K562 (cell line): Measurements from ENCODE around the gene SASH3. TPM values are rescaled to one million over a fixed set of nuclear protein-coding genes. Genes with fewer than 3 reads are reported as not detected.

Source experiments
- ATAC-seq: fragments of 200-7000 bp; cut with Tn5 transposase; 3 replicates; pipeline ENCODE4 v1.9.1; 2020; ENCODE audit warnings: moderate library complexity
- BruUV-seq: library from RNA; stranded (reverse); fragments of 400-500 nt; replicated peaks from 2 replicates; lab custom pipeline; 2021; lab: Mats Ljungman, UMichigan
- CTCF ChIA-PET: fragments of 300-600 bp; formaldehyde crosslinking; extraction: SDS; loops from one replicate; lab custom pipeline; 2021; ENCODE audit warnings: low intra/inter-chr PET ratio; lab: Yijun Ruan, JAX
- POLR2A ChIA-PET: fragments of 300-600, 350-650 bp; sonication (Branson Sonifier 250); formaldehyde crosslinking; extraction: SDS; loops from one replicate; lab custom pipeline; 2021; ENCODE audit warnings: antibody characterized with exemption, inconsistent platforms; lab: Yijun Ruan, JAX
- DNase-seq, 4 experiments: peaks; one replicate each; pipeline versions ENCODE4 v3.0.0 to v3.0.0-alpha.2; 2011 to 2018; ENCODE audit warnings: low spot score in 3 of 4, mixed read lengths in 3 of 4; ENCODE audit errors: extremely low read depth in 1 of 4
- FAIRE-seq: peaks from 2 replicates; lab custom pipeline; 2011; peaks lifted over from hg19 to GRCh38; lab: Jason Lieb, UNC
- H2AFZ ChIP-seq: 2 replicates; pipeline ENCODE4 v1.6.0; 2011; ENCODE audit warnings: low read depth, low read length, control low read depth, inconsistent platforms
- H3K27ac ChIP-seq: fragments of 200-600 bp; 3 replicates; pipeline ENCODE4 v1.8.0; 2011; ENCODE audit warnings: low read depth, mild to moderate bottlenecking, control low read depth, inconsistent platforms, low read length, moderate library complexity, mixed read lengths; ENCODE audit errors: extremely low read depth
- H3K27me3 ChIP-seq, 2 experiments: fragments of 300-600 bp in 1 of 2; 2 replicates in 1 of 2; 3 replicates in 1 of 2; pipeline versions ENCODE4 v1.6.0 to v1.8.0; 2011; ENCODE audit warnings: inconsistent platforms in 2 of 2, low read length in 2 of 2, mild to moderate bottlenecking in 1 of 2, mixed read lengths in 1 of 2, moderate library complexity in 1 of 2; ENCODE audit not compliant: control insufficient read depth in 2 of 2, insufficient read depth in 2 of 2
- H3K36me3 ChIP-seq: fragments of 300-600 bp; 3 replicates; pipeline ENCODE4 v1.8.0; 2011; ENCODE audit warnings: mild to moderate bottlenecking, low read length, inconsistent platforms; ENCODE audit not compliant: control insufficient read depth, insufficient read depth
- H3K4me1 ChIP-seq, 2 experiments: fragments of 200-600 bp in 1 of 2; replicated peaks in 1 of 2; 2 replicates in 1 of 2; 3 replicates in 1 of 2; pipeline versions ENCODE4 v1.5.1 to v1.8.0; 2011; ENCODE audit warnings: inconsistent platforms in 2 of 2, low read length in 2 of 2, mild to moderate bottlenecking in 1 of 2, mixed read lengths in 1 of 2, moderate library complexity in 1 of 2; ENCODE audit not compliant: control insufficient read depth in 2 of 2, insufficient read depth in 2 of 2
- H3K4me2 ChIP-seq: 2 replicates; pipeline ENCODE4 v1.6.1; 2011; ENCODE audit warnings: low read length, control low read depth, inconsistent platforms, mixed read lengths; ENCODE audit not compliant: insufficient read depth
- H3K4me3 ChIP-seq: fragments of 200-600 bp; sonication (generic), shearing (Covaris generic); 2 replicates; pipeline ENCODE4 v1.5.1; 2016; ENCODE audit warnings: control low read depth, inconsistent platforms
- H3K79me2 ChIP-seq: fragments of 200-600 bp; 3 replicates; pipeline ENCODE4 v1.8.0; 2011; ENCODE audit warnings: low read length, inconsistent platforms; ENCODE audit not compliant: control insufficient read depth, insufficient read depth
- H3K9ac ChIP-seq, 2 experiments: 2 replicates each; pipeline versions ENCODE4 v1.6.0 to v1.6.1; 2011; ENCODE audit warnings: low read depth in 2 of 2, low read length in 2 of 2, control low read depth in 1 of 2, inconsistent platforms in 1 of 2, mild to moderate bottlenecking in 1 of 2, mixed read lengths in 1 of 2; ENCODE audit not compliant: insufficient read depth in 1 of 2
- H3K9me1 ChIP-seq: one replicate; pipeline ENCODE4 v1.6.0; 2011; ENCODE audit warnings: inconsistent platforms, mild to moderate bottlenecking, low read length, moderate library complexity; ENCODE audit not compliant: control insufficient read depth, insufficient read depth
- H3K9me3 ChIP-seq: replicated peaks from 2 replicates; pipeline ENCODE4 v1.5.1; 2011; ENCODE audit warnings: low read depth, low read length, inconsistent platforms; ENCODE audit not compliant: control insufficient read depth, insufficient read depth
- H4K20me1 ChIP-seq: replicated peaks from 2 replicates; pipeline ENCODE4 v1.6.1; 2011; ENCODE audit warnings: low read length, inconsistent platforms, mixed read lengths; ENCODE audit not compliant: control insufficient read depth, insufficient read depth
- ETV5 ChIP-seq: sonication (generic); formaldehyde crosslinking; IDR thresholded peaks from 2 replicates; pipeline ENCODE4 v1.4.0; 2020; ENCODE audit warnings: low read depth, mild to moderate bottlenecking, missing genetic modification reagents
- KHSRP ChIP-seq: fragments of 450-650 bp; IDR thresholded peaks from 2 replicates; pipeline ENCODE4 v1.6.1; 2017
- MCM5 ChIP-seq: fragments of 450-650 bp; IDR thresholded peaks from 2 replicates; pipeline ENCODE4 v1.6.1; 2016; ENCODE audit warnings: low read depth
- NFIC ChIP-seq: fragments of 450-650 bp; IDR thresholded peaks from 2 replicates; pipeline ENCODE4 v1.6.1; 2017; ENCODE audit warnings: mild to moderate bottlenecking, inconsistent platforms
- NFRKB ChIP-seq: fragments of 450-650 bp; IDR thresholded peaks from 2 replicates; pipeline ENCODE4 v1.6.1; 2016; ENCODE audit warnings: low read depth
- PATZ1 ChIP-seq: fragments of 250-450 bp; sonication (Bioruptor Pico); IDR thresholded peaks from 2 replicates; pipeline ENCODE4 v1.5.0; 2020; ENCODE audit warnings: mild to moderate bottlenecking, borderline replicate concordance
- PHF20 ChIP-seq: fragments of 450-650 bp; IDR thresholded peaks from 2 replicates; pipeline ENCODE4 v1.6.1; 2018; ENCODE audit not compliant: partially characterized antibody
- TAF7 ChIP-seq: fragments of 450-650 bp; IDR thresholded peaks from 2 replicates; pipeline ENCODE4 v1.6.1; 2016; ENCODE audit warnings: missing genetic modification characterization, missing compliant biosample characterization
- ZBTB33 ChIP-seq: sonication (generic); formaldehyde crosslinking; IDR thresholded peaks from 2 replicates; pipeline ENCODE4 v1.8.1; 2023; ENCODE audit warnings: mild to moderate bottlenecking, missing genetic modification reagents
- ZNF143 ChIP-seq: sonication (generic); formaldehyde crosslinking; IDR thresholded peaks from 2 replicates; pipeline ENCODE4 v1.9.0; 2022; ENCODE audit warnings: mild to moderate bottlenecking, missing genetic modification reagents
- ZNF165 ChIP-seq: fragments of 250-450 bp; sonication (Bioruptor Pico); IDR thresholded peaks from 2 replicates; pipeline ENCODE4 v1.4.0; 2020; ENCODE audit warnings: borderline replicate concordance
- ZNF655 ChIP-seq: fragments of 250-450 bp; sonication (Bioruptor Pico); IDR thresholded peaks from 2 replicates; pipeline ENCODE4 v1.5.0; 2021
- ZNF780A ChIP-seq: fragments of 250-450 bp; sonication (Bioruptor Pico); IDR thresholded peaks from 2 replicates; pipeline ENCODE4 v1.5.0; 2021; ENCODE audit warnings: mild to moderate bottlenecking
- WGBS: fragments of 100-300 bp; shearing (Covaris generic); methylation state at CpG from one replicate; pipeline ENCODE4 v1.1.6; 2016; ENCODE audit warnings: low coverage, mixed read lengths; ENCODE audit not compliant: insufficient coverage; ENCODE audit errors: missing lambda C conversion rate; 5-methylcytosine and 5-hydroxymethylcytosine counted together
- in situ Hi-C: fragments of 300-500 bp; cut with MboI; formaldehyde crosslinking; loops from 4 replicates; pipeline ENCODE4 v1.15.0; 2018; ENCODE audit warnings: inconsistent platforms, mixed read lengths
- intact Hi-C: fragments of 100-400 bp; cut with micrococcal nuclease; formaldehyde crosslinking; loops from 2 replicates; pipeline ENCODE4 v1.14.2; 2022
- polyA plus RNA-seq, 8 experiments: library from polyadenylated mRNA; depleted of rRNA in 4 of 8; stranded (reverse) in 5 of 8; unstranded in 3 of 8; fragments of >200 nt; fragmentation: Nextera tagmentation in 2 of 8; fragmentation: Illumina TruSeq in 1 of 8; extraction: Ambion mirVana in 2 of 8; extraction: Trizol in 1 of 8; gene quantifications; 2 replicates each; pipeline versions ENCODE4 v1.2.1 to v1.2.3, GENCODE V29; 2011 to 2014; ENCODE audit warnings: inconsistent platforms in 1 of 8, missing spikeins in 1 of 8
- total RNA-seq, 7 experiments: library from RNA; depleted of rRNA in 6 of 7; stranded (reverse); fragments of >200 nt in 6 of 7; fragmentation: Illumina TruSeq in 2 of 7; extraction: Trizol in 2 of 7; gene quantifications; 2 replicates each; pipeline versions ENCODE4 v1.2.1 to v1.2.3, GENCODE V29; 2011 to 2021; ENCODE audit warnings: low replicate concordance in 1 of 7
- TF ChIP-seq, protein P1 (sequence below): sonication (generic); formaldehyde crosslinking; IDR thresholded peaks from 2 replicates; pipeline ENCODE4 v1.8.0; 2022; ENCODE audit warnings: mild to moderate bottlenecking, missing genetic modification reagents

Gene SASH3
- total and polyA plus RNA-seq, 9 of the 15 experiments (the other 6 are each of a cell fraction or from before 2014, with no cell fraction given), result 0.03 to 0.72 (median 0.08) TPM

- no peak for TF ChIP-seq ZNF780A (CRISPR knock-in tag)
- TF ChIP-seq, protein P1, sequence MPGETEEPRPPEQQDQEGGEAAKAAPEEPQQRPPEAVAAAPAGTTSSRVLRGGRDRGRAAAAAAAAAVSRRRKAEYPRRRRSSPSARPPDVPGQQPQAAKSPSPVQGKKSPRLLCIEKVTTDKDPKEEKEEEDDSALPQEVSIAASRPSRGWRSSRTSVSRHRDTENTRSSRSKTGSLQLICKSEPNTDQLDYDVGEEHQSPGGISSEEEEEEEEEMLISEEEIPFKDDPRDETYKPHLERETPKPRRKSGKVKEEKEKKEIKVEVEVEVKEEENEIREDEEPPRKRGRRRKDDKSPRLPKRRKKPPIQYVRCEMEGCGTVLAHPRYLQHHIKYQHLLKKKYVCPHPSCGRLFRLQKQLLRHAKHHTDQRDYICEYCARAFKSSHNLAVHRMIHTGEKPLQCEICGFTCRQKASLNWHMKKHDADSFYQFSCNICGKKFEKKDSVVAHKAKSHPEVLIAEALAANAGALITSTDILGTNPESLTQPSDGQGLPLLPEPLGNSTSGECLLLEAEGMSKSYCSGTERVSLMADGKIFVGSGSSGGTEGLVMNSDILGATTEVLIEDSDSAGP (CRISPR knock-in tag), result no peak
Observed at GRCh38 chrX:129779086-129779672, 570 bp upstream of the SASH3 start (continued).

- in situ Hi-C loops, result no loop called here
- Histone ChIP-seq H3K4me1 (peaks cover 3 to 18% of the 10 kb centered on the region in 2 experiments; a peak in 4 of 5 replicates), H3K79me2 (no peaks in the 10 kb centered on the region)
- no peak for ATAC-seq
- no peak for TF ChIP-seq ZNF165
- no peak for TF ChIP-seq ZNF655 (CRISPR knock-in tag)
- TF ChIP-seq ZBTB33 (CRISPR knock-in tag), result no peak
- TF ChIP-seq NFIC, result no peak
- no peak for TF ChIP-seq KHSRP
- no peak for TF ChIP-seq ZNF143 (CRISPR knock-in tag)
- no peak for TF ChIP-seq MCM5
- TF ChIP-seq TAF7 (tag), result no peak
- TF ChIP-seq PATZ1 (CRISPR knock-in tag), result no peak
- TF ChIP-seq PHF20, result no peak
- TF ChIP-seq NFRKB, result no peak
- no peak for TF ChIP-seq ETV5 (CRISPR knock-in tag)
- TF ChIP-seq, all 486 proteins: peak for 0
- no peak for DNase-seq
- H3K9ac ChIP-seq, result no peak overlapping the region
- no peak overlapping the region for H2AFZ ChIP-seq
- WGBS, result 57% methylated on average over 5 of the region's 6 CpGs
- CTCF ChIA-PET, result no interaction called here
- no peak overlapping the region for H3K27ac ChIP-seq
- FAIRE-seq, result no peak
- no peaks in the 10 kb centered on the region for H3K27me3 ChIP-seq
- no peak overlapping the region for H3K4me2 ChIP-seq
- POLR2A ChIA-PET, result interaction anchor here (0.6 to 1.4 kb wide), 3 partner anchors 11 to 233 kb away, joined by 3 to 4 read pairs (median 3); no protein-coding TSS in a partner anchor
- intact Hi-C loops, result no loop called here
- no peaks in the 10 kb centered on the region for H4K20me1 ChIP-seq
- no peaks in the 10 kb centered on the region for H3K36me3 ChIP-seq
- no TSS peak for BruUV-seq
- H3K9me3 ChIP-seq, result no peaks in the 10 kb centered on the region
- no peaks in the 10 kb centered on the region for H3K9me1 ChIP-seq
- no peak overlapping the region for H3K4me3 ChIP-seq
Observed at GRCh38 chrX:129780441-129781105, 824 bp downstream of the SASH3 start.
